SK-N-SH (cell line): ENCODE data around the gene ZMYM2.

ENCODE experiments used
- CTCF ChIP-seq: fragments of 200-600 bp; sonication (generic); IDR thresholded peaks from 2 replicates; pipeline ENCODE4 v1.6.1; 2017; ENCODE audit warnings: antibody characterized with exemption, mild to moderate bottlenecking, moderate library complexity
- EP300 ChIP-seq, 2 experiments: IDR thresholded peaks; 2 replicates each; pipeline versions ENCODE4 v1.4.0 to v1.6.1; 2012; ENCODE audit warnings: borderline replicate concordance in 1 of 2, low read depth in 1 of 2, low read length in 1 of 2
- MAX ChIP-seq: IDR thresholded peaks from 2 replicates; pipeline ENCODE4 v1.4.0; 2012; ENCODE audit warnings: low read depth
- MEF2A ChIP-seq: IDR thresholded peaks from 2 replicates; pipeline ENCODE4 v1.4.0; 2012; ENCODE audit warnings: low read depth, borderline replicate concordance
- MXI1 ChIP-seq: IDR thresholded peaks from 2 replicates; pipeline ENCODE4 v1.6.1; 2012; ENCODE audit warnings: mild to moderate bottlenecking, low read depth, low read length, improper control_type of control experiment
- NFIC ChIP-seq: IDR thresholded peaks from 2 replicates; pipeline ENCODE4 v1.4.0; 2012; ENCODE audit warnings: borderline replicate concordance
- REST ChIP-seq: IDR thresholded peaks from 2 replicates; pipeline ENCODE4 v1.6.1; 2012; ENCODE audit warnings: mild to moderate bottlenecking, low read depth, low read length, moderate library complexity
- TAF1 ChIP-seq: IDR thresholded peaks from 2 replicates; pipeline ENCODE4 v1.6.1; 2012; ENCODE audit warnings: low read depth, mild to moderate bottlenecking, low read length, moderate library complexity, borderline replicate concordance
- USF1 ChIP-seq: IDR thresholded peaks from 2 replicates; pipeline ENCODE4 v1.4.0; 2012; ENCODE audit warnings: low read depth, borderline replicate concordance
- USF2 ChIP-seq: fragments of 150-350 bp; IDR thresholded peaks from 2 replicates; pipeline ENCODE4 v1.6.1; 2017; ENCODE audit warnings: antibody characterized with exemption, low read length, low read depth, borderline replicate concordance

GRCh38 chr13:19959141-19959830 lies 759 bp downstream of the ZMYM2 start:
- TF ChIP-seq MEF2A = no peak
- no peak for TF ChIP-seq NFIC
- no peak for TF ChIP-seq REST
- TF ChIP-seq EP300 (IDR thresholded peaks at IDR 0.05; ENCODE audit: borderline replicate concordance in 1 of 2, low read depth in 1 of 2, low read length in 1 of 2) = no peak
- TF ChIP-seq USF1 = no peak
- peak; percentile 6; the same call in 1 of the 2 replicates for TF ChIP-seq CTCF
- TF ChIP-seq USF2 = no peak
- no peak for TF ChIP-seq MAX
- TF ChIP-seq MXI1 = no peak
- TF ChIP-seq TAF1 = peak; percentile 52; the same call in 1 of the 2 replicates
